Measurements from ENCODE around the gene CCDC68.
"Not testable (repeated sequence)": the region's sequence is repeated elsewhere in the genome, so short reads cannot be mapped to it uniquely, and the experiment has no call there.

The CCDC68 gene

GRCh38 chr18:54975598-54975997, 16.3 kb upstream of the CCDC68 start:
- Histone ChIP-seq H3K4me1 (ENCODE audit: insufficient read depth, low read length) (no peaks in the 10 kb centered on the region), H3K9me3 (ENCODE audit: control insufficient read depth, insufficient read depth, low read length) (no peaks in the 10 kb centered on the region), H3K36me3 (ENCODE audit: insufficient read depth, low read length) (no peaks in the 10 kb centered on the region), H3K9ac (ENCODE audit: low read depth, low read length) (no peak overlapping the region)

DNA sequence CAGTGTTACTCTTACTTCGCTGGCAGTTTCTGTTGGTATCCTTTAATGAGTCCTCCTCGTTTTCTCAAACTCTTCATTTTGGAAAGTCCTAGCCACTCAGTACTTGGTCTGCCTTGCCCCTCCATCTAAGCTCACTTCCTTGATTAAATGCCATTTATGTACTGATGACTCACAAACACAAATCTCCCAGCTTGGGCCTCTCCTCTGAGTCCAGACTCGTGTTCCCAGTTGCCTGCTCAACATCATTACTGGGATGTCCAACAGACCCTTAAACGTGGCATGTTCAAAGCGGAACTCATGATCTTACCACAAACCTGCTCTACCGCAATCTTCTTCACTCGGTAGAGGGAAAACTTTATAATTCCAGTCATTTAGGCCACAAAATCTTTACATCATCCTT, 13.8 kb upstream of the CCDC68 start:
- H3K9ac ChIP-seq (ENCODE audit: low read depth, low read length), result no peak overlapping the region
- H3K36me3 ChIP-seq (ENCODE audit: insufficient read depth, low read length), result no peaks in the 10 kb centered on the region

DNA sequence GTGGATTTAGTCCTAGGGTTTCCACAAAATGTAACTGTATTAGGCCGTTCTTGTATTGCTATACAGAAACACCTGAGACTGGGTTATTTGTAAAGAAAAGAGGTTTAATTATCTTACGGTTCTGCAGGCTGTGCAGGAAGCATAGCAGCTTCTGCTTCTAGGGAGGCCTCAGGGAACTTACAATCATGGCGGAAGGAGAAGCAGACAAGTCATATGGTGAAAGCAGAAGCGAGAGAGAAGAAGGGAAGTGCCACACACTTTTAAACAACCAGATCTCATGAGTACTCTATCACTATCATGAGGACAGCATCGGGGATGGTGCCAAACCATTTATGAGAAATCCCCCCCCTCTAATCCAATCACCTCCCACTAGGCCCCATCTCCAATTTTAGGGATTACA, 9.5 kb upstream of the CCDC68 start:
- no peaks in the 10 kb centered on the region for H3K4me1 ChIP-seq (ENCODE audit: insufficient read depth, low read length)
- H3K9ac ChIP-seq (ENCODE audit: low read depth, low read length), result no peak overlapping the region
- no peaks in the 10 kb centered on the region; the same call in 1 of the 2 replicates for H3K9me3 ChIP-seq (ENCODE audit: control insufficient read depth, insufficient read depth, low read length)
- no peaks in the 10 kb centered on the region for H3K36me3 ChIP-seq (ENCODE audit: insufficient read depth, low read length)

More for the DNA sequence above, 13.8 kb upstream of the CCDC68 start:
- Histone ChIP-seq H3K4me1 (ENCODE audit: insufficient read depth, low read length) (no peaks in the 10 kb centered on the region), H3K9me3 (ENCODE audit: control insufficient read depth, insufficient read depth, low read length) (no peaks in the 10 kb centered on the region)

DNA sequence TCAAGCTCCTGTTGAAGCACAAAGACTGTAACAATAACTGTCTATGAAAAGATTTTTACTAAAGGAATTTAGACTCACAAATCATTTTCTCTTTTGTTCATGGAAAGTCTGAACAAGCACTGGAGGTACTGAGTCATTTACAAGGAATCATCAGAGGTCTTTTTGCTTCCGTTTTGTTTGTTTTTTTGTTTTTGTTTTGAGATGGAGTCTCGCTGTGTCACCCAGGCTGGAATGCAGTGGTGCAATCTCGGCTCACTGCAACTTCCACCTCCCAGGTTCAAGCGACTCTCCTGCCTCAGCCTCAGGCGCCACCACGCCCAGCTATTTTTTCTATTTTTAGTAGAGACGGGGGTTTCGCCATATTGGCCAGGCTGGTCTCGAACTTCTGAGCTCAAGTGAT, 9.0 kb upstream of the CCDC68 start:
- H3K9me3 ChIP-seq (ENCODE audit: control insufficient read depth, insufficient read depth, low read length); H3K4me1 ChIP-seq (ENCODE audit: insufficient read depth, low read length); H3K36me3 ChIP-seq (ENCODE audit: insufficient read depth, low read length); H3K9ac ChIP-seq (ENCODE audit: low read depth, low read length): not testable (repeated sequence)

- no peaks in the 10 kb centered on the region for H3K36me3 ChIP-seq (ENCODE audit: insufficient read depth, low read length)
- H3K9ac ChIP-seq (ENCODE audit: low read depth, low read length), result no peak overlapping the region
- no peaks in the 10 kb centered on the region; the same call in 1 of the 2 replicates for H3K9me3 ChIP-seq (ENCODE audit: control insufficient read depth, insufficient read depth, low read length)
- no peaks in the 10 kb centered on the region for H3K4me1 ChIP-seq (ENCODE audit: insufficient read depth, low read length)
Observed at GRCh38 chr18:54967786-54968185, 8.5 kb upstream of the CCDC68 start.

- no peak overlapping the region for H3K9ac ChIP-seq (ENCODE audit: low read depth, low read length)
- no peaks in the 10 kb centered on the region; the same call in 1 of the 2 replicates for H3K9me3 ChIP-seq (ENCODE audit: control insufficient read depth, insufficient read depth, low read length)
Observed at GRCh38 chr18:54964741-54965140, 5.5 kb upstream of the CCDC68 start.

DNA sequence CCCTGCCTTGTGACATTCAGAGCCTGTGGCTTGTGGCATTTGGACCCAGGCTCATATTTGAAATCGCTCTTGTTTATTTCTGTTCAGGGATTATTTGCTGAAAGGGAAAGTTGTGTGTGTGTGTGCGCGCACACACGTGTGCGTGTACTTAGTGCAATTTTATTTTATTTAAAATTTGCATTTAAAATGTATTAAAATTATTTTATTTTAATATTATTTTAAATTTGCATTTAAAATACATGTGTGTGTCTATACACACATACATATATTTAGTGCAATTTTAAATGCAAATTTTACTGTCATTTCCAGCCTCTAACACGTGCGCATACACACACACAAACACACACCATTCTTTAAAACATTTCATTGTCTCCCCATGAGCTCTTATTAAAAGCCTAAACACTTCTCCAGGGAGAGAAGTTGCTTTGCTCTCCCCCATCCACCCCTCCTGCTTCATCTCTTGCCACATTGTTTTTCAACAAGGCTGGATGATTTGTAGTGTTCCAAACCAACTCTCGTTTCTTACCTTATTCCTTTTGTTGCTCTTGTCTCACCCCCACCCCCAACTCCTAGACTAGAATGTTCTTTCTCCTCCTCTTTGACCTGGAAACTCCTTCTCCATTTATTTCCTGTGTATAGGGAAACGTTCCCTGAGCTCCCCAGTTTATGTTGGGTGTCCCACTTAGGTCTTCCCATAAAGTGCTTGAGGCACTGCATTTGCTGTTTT, 3.8 kb upstream of the CCDC68 start:
- H3K36me3 ChIP-seq (ENCODE audit: insufficient read depth, low read length), result no peaks in the 10 kb centered on the region
- H3K4me1 ChIP-seq (ENCODE audit: insufficient read depth, low read length), result peaks cover under 1% of the 10 kb centered on the region; the same call in 1 of the 2 replicates
- no peak overlapping the region for H3K9ac ChIP-seq (ENCODE audit: low read depth, low read length)
- no peaks in the 10 kb centered on the region; the same call in 1 of the 2 replicates for H3K9me3 ChIP-seq (ENCODE audit: control insufficient read depth, insufficient read depth, low read length)

More at GRCh38 chr18:54964741-54965140, 5.5 kb upstream of the CCDC68 start:
- H3K36me3 ChIP-seq (ENCODE audit: insufficient read depth, low read length), result no peaks in the 10 kb centered on the region
- H3K4me1 ChIP-seq (ENCODE audit: insufficient read depth, low read length), result no peaks in the 10 kb centered on the region

DNA sequence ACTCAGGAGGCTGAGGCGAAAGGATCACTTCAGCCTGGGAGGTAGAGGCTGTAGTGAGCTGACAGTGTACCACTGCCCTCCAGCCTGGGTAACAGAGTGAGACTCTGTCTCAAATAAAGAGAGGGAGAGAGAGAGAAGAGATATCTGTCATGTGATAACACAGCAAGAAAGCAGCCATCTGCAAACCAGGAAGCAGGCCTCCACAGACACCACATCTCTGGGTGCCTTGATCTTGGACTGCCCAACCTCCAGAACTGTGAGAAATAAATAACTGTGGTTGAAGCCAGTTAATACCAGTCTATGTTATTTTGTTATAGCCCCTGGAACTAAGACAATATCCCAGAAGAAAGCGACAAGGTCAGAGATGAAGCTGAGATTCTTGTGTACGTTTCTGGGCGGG, 2.6 kb upstream of the CCDC68 start:
- peaks cover 4% of the 10 kb centered on the region; the same call in 1 of the 2 replicates for H3K4me1 ChIP-seq (ENCODE audit: insufficient read depth, low read length)
- H3K36me3 ChIP-seq (ENCODE audit: insufficient read depth, low read length), result no peaks in the 10 kb centered on the region
- no peak overlapping the region for H3K9ac ChIP-seq (ENCODE audit: low read depth, low read length)
- H3K9me3 ChIP-seq (ENCODE audit: control insufficient read depth, insufficient read depth, low read length), result no peaks in the 10 kb centered on the region

DNA sequence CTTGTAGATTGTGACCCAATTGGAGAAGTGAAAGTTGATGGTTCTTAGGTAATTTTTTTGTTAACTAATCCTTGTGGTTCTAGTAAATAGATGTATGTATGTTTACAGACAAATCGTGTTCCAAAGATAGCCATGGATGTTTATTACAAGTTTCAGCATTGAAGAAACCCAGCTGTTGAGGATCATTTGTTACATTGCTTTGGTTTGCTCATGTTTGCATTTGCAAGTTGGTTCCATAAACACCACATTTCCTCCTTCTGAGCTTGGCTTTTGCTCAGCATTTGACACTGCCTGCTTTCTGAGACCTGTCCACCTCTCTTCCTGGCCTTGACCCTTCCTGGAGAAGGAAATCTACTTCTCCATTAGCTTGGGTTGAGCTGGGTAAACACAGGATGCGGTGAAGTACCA, 1.8 kb upstream of the CCDC68 start:
- H3K36me3 ChIP-seq (ENCODE audit: insufficient read depth, low read length), result no peaks in the 10 kb centered on the region
- H3K9me3 ChIP-seq (ENCODE audit: control insufficient read depth, insufficient read depth, low read length), result no peaks in the 10 kb centered on the region
- peaks cover 4% of the 10 kb centered on the region; the same call in 1 of the 2 replicates for H3K4me1 ChIP-seq (ENCODE audit: insufficient read depth, low read length)
- no peak overlapping the region for H3K9ac ChIP-seq (ENCODE audit: low read depth, low read length)

- Histone ChIP-seq H3K9ac (ENCODE audit: low read depth, low read length) (no peak overlapping the region), H3K36me3 (ENCODE audit: insufficient read depth, low read length) (no peaks in the 10 kb centered on the region), H3K4me1 (ENCODE audit: insufficient read depth, low read length) (peaks cover 4% of the 10 kb centered on the region; the same call in 1 of the 2 replicates), H3K9me3 (ENCODE audit: control insufficient read depth, insufficient read depth, low read length) (no peaks in the 10 kb centered on the region)
Observed at GRCh38 chr18:54960197-54960596, 936 bp upstream of the CCDC68 start.

GRCh38 chr18:54957996-54958395, 1.3 kb downstream of the CCDC68 start:
- Histone ChIP-seq H3K4me1 (ENCODE audit: insufficient read depth, low read length) (peaks cover 4% of the 10 kb centered on the region; the same call in 1 of the 2 replicates), H3K36me3 (ENCODE audit: insufficient read depth, low read length) (no peaks in the 10 kb centered on the region)

GRCh38 chr18:54957296-54957832, 1.9 kb downstream of the CCDC68 start:
- Histone ChIP-seq H3K4me1 (ENCODE audit: insufficient read depth, low read length) (peaks cover 4% of the 10 kb centered on the region; the same call in 1 of the 2 replicates), H3K36me3 (ENCODE audit: insufficient read depth, low read length) (no peaks in the 10 kb centered on the region), H3K9me3 (ENCODE audit: control insufficient read depth, insufficient read depth, low read length) (no peaks in the 10 kb centered on the region), H3K9ac (ENCODE audit: low read depth, low read length) (no peak overlapping the region)

More at GRCh38 chr18:54957996-54958395, 1.3 kb downstream of the CCDC68 start:
- Histone ChIP-seq H3K9ac (ENCODE audit: low read depth, low read length) (no peak overlapping the region), H3K9me3 (ENCODE audit: control insufficient read depth, insufficient read depth, low read length) (no peaks in the 10 kb centered on the region)

GRCh38 chr18:54956506-54956905, 2.8 kb downstream of the CCDC68 start:
- Histone ChIP-seq H3K36me3 (ENCODE audit: insufficient read depth, low read length) (no peaks in the 10 kb centered on the region), H3K4me1 (ENCODE audit: insufficient read depth, low read length) (peaks cover 4% of the 10 kb centered on the region; the same call in 1 of the 2 replicates), H3K9ac (ENCODE audit: low read depth, low read length) (no peak overlapping the region)

GRCh38 chr18:54952026-54952425, 7.2 kb downstream of the CCDC68 start:
- H3K9me3 ChIP-seq (ENCODE audit: control insufficient read depth, insufficient read depth, low read length), result no peaks in the 10 kb centered on the region
- H3K4me1 ChIP-seq (ENCODE audit: insufficient read depth, low read length), result no peaks in the 10 kb centered on the region
- H3K36me3 ChIP-seq (ENCODE audit: insufficient read depth, low read length), result no peaks in the 10 kb centered on the region
- H3K9ac ChIP-seq (ENCODE audit: low read depth, low read length), result no peak overlapping the region

More at GRCh38 chr18:54956506-54956905, 2.8 kb downstream of the CCDC68 start:
- no peaks in the 10 kb centered on the region for H3K9me3 ChIP-seq (ENCODE audit: control insufficient read depth, insufficient read depth, low read length)

GRCh38 chr18:54950221-54950620, 9.0 kb downstream of the CCDC68 start:
- no peaks in the 10 kb centered on the region for H3K4me1 ChIP-seq (ENCODE audit: insufficient read depth, low read length)
- H3K9ac ChIP-seq (ENCODE audit: low read depth, low read length), result no peak overlapping the region
- no peaks in the 10 kb centered on the region for H3K36me3 ChIP-seq (ENCODE audit: insufficient read depth, low read length)
- H3K9me3 ChIP-seq (ENCODE audit: control insufficient read depth, insufficient read depth, low read length), result no peaks in the 10 kb centered on the region
